ENCODE measurements around the gene ZFYVE28.

ZFYVE28 gene

GRCh38 chr4:2304321-2304876, 114.0 kb downstream of the ZFYVE28 start:
- no peak for DNase-seq (ENCODE audit: low read depth in 1 of 2, low spot score in 1 of 2)

DNA sequence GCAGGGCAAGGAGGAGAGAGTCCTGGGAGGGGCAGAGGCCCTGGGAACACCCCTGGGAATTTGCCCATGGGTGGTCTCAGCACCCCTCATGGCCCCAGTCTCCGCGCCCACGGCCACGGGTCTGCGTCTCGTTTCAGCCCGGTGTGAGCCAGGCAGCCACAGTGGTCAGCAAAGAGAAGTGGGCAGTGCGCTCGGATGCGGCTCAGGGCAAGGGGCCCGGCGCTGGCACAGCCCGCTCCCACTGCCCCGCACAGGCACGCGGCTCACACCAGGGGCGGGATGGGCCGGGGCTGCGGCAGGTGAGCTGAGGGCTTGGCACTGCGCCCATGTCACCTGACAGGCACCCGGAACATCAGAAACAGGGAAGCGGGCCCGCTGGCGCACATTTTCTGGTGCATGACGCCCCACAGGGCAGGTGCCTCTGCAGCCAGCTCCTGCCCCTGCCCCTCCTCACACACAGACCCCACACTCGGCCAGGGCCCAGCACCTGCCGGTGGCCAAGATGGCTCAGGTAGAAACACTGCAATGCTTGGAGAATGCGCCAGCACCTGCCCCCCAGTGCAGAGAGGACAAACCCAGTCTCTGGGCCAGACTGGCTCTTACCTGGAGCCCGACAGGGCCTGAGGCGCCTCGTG, 114.6 kb downstream of the ZFYVE28 start:
- DNase-seq (ENCODE audit: low read depth in 1 of 2, low spot score in 1 of 2) = no peak

- no peak for DNase-seq (ENCODE audit: low read depth in 1 of 2, low spot score in 1 of 2)
Measured at GRCh38 chr4:2303121-2303685, 115.2 kb downstream of the ZFYVE28 start.

DNA sequence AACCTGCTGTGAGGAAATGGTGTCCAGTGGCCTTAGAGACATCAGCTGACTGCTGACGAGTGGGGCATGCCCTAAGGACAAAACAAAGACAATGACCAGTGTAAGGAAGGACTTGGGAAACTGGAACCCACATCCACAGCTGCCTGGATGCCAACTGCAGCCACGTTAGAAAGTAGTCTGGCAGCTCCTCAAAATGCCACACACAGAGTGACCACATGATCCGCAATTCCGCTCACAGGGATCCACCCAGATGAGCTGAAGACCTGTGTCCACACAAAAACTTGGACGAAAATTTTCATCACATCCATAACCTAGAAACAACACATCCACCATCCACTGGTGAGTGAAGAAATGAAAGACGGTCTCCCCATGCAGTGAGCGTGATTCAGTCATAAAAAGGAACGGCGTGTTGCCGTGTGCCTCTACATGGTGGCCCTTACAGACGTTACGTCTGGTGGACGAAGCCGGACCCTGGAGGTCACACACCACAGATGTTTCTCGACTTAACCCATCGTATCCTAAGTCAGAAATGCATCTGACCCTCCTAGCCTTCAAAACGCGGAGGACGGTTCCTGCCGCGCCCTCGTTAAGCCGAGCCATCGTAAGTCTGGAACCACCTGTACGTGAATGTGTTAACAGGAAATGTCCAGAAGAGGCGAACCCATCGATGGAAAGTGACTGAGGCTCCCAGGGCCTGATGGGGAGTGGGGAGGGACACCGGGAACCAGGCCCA, 115.9 kb downstream of the ZFYVE28 start:
- DNase-seq (ENCODE audit: low read depth in 1 of 2, low spot score in 1 of 2) = no peak

DNA sequence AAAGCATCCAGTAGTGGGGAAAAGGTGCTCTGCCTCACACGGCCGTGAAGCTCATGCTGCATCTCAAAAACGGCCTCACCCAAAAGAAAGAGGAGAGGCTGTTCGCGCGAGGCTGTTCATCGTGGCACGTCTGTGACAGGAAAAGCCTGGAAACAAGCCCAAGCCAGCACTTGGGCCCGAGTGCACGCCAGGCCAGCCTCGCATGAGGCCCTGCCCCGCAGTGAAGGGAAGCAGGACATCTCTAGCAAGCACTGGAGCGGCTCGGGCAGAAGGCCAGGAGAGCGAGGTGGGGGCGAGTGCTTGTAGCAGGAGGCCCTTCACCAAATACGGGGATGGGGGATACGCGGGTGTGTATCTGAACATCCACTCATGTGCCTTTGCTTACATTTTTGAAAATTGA, 116.6 kb downstream of the ZFYVE28 start:
- no peak for DNase-seq (ENCODE audit: low read depth in 1 of 2, low spot score in 1 of 2)

DNA sequence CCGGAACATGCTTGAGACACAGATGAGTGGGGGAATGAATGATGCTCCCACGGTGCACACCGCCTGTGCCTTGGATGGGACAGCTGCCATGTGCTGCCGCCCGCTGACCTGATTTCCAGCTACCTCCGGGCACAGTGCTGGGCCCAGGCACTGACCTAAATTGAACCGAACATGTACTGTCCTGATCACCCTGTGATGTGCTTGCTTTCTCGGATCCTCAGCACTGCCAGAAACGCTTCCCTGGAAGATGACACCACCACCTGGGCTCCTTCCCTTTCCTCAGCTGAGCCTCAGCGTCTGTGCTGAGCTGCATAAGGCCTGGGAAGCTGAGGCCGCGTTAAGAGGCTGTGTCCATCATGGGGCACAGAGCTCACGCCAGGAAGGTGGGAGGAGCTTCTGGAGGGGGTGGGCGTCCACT, 117.2 kb downstream of the ZFYVE28 start:
- DNase-seq (ENCODE audit: low read depth in 1 of 2, low spot score in 1 of 2) = no peak

DNA sequence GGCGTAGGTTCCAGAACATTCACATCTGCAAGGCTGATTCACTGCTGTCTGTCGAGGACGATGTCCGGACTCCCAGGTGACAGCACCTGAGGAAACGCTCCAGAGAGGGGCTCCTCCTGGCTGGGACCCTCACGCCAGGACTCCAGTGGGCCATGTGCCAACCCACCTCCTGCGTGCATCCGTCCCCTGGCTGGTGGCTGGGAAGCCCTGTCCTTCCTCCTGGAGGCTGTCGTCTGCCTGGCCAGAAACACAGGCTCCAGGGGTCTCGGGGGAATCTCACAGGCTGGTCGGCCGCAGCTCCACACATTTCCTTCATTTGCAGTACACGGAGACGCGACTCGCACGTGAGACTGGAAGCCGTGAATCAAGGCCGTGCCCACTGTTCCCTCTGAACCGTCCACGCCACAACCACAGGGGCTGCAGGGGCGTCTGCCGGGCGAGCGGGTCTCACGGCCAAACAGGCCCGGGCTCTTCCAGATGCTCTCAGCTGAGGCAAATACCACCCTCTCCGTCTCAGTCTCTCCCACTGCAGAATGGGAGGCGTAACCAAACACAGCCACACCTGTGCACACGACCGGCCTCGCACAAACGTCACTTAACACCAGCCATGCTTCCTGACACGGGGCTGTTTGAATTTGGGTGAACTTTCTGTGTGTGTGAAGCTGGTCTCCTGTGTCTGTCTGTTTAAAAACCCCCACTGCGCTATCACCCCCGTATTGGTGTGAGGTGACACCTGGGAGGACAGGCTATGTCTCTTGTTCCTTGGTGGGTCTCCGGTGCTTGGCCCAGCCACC, 117.8 kb downstream of the ZFYVE28 start:
- DNase-seq (ENCODE audit: low read depth in 1 of 2, low spot score in 1 of 2) = no peak

DNA sequence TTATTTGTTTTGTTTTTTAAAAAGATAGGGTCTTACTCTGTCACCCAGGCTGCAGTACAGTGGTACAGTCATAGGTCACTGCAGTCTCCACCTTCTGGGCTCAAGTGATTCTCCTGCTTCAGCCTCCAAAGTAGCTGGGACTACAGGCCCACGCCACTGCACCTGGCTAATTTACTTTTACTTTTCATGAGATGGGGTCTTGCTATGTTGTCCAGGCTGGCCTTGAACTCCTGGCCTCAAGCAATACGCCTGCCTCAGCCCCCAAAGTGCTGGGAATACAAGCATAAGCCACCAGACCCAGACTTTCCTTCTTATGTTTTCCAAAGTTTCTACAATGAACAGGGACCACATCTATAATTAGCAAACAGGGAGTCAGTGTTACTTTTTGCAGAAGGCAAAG, 118.7 kb downstream of the ZFYVE28 start:
- DNase-seq (ENCODE audit: low read depth in 1 of 2, low spot score in 1 of 2) = no peak

GRCh38 chr4:2298532-2298991, 119.9 kb downstream of the ZFYVE28 start:
- no peak for DNase-seq (ENCODE audit: low read depth in 1 of 2, low spot score in 1 of 2)

GRCh38 chr4:2297606-2298531, 120.6 kb downstream of the ZFYVE28 start:
- no peak for DNase-seq (ENCODE audit: low read depth in 1 of 2, low spot score in 1 of 2)

- DNase-seq (ENCODE audit: low read depth in 1 of 2, low spot score in 1 of 2) = no peak
Measured at GRCh38 chr4:2296631-2297601, 121.5 kb downstream of the ZFYVE28 start.

DNA sequence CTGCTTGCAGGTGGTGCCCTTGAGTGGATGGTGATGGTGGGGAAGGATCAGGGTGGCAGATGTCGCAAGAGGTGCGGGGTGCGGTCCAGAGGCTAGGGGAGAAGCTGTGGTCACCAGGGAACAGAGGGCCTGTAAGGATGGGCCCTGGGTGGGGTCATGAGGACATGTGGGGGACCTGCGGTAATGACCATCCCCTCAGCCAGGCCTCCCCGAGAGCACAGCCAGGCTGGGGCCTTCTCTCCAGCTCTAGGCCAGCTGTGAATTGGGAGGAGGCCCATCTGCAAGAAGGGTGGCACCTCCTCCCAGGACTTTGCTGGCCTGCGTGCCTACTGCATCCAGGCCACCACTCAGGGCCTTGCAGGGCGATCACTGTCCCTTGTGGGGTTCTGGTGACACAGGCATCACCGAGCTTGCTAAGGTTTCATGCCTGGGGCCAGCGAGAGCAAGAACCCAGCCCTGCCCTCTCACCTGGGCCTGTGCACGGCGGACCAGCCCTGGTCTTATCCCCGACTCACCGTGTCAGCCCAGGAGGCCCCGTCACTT, 122.5 kb downstream of the ZFYVE28 start:
- no peak for DNase-seq (ENCODE audit: low read depth in 1 of 2, low spot score in 1 of 2)

- DNase-seq (ENCODE audit: low read depth in 1 of 2, low spot score in 1 of 2) = no peak
Measured at GRCh38 chr4:2295500-2295899, 122.9 kb downstream of the ZFYVE28 start.

DNA sequence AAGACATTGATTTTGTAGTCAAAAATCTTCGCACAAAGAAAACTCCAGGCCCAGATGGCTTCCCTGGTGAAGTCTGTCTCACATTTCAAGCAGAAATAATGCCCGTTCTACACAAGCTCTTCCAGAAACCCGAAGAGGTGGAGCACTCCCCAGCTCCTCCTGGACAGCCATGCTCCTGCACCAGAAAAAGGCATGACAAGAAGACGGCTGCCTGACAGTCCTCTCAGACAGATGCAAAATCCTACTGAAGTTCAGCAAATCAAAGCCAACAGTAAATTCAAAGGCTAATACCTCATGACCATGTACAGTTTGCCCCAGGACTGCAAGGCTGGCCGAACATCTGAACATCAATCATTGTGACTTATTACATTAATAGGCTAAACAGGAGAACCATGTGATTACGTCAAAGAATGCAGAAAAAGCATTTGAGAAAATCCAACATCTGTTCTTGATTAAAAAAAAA, 125.8 kb downstream of the ZFYVE28 start:
- no peak for DNase-seq (ENCODE audit: low read depth in 1 of 2, low spot score in 1 of 2)

DNA sequence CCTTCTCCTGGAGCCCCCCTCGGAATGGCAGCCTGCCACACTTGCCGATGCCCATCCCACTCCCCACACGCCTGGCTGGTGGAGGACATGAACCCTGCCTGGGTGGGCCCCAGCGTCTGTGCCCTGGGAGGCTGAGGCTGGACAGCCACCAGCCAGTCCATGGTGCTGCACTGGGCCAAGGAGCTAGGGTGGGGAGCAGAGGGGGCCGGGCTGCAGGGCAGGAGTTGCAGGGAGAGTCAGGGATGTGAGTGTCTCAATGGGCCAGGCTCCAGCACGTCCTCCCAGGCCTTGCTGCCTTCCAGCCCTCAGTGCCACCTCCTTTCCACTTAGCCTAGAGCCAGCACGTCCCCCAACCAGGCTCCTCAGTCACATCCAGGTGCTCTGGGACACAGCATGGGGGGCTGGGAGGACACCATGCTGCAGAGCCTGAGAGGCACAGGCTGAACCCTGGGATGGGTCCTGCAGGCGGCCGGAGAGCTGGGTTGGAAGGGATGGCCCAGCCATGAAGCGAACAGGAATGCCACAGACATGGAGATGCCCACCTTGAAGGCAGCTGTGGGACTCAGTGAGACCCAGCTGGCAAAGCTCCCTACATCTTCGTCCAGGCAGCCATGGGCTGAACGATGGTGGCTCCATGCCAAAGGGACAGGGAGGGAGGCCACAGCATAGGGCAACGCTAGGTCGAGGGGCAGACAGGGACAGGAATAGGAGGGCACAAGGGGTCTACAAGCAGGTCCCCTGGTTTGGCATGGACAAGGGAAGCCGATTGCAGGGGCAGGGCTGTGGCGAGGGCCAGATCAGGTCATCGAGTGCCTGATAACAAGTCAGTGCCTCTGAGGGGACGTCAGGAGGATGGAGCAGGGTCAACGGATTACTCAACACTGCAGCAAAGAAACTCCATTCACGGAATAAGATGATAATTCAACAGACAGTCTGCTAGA, 126.5 kb downstream of the ZFYVE28 start:
- DNase-seq (ENCODE audit: low read depth in 1 of 2, low spot score in 1 of 2) = no peak

- DNase-seq (ENCODE audit: low read depth in 1 of 2, low spot score in 1 of 2) = peak in 1 of 2 donors; percentile 56
Measured at GRCh38 chr4:2290974-2291704, 127.3 kb downstream of the ZFYVE28 start.

- no peak for DNase-seq (ENCODE audit: low read depth in 1 of 2, low spot score in 1 of 2)
Measured at GRCh38 chr4:2290488-2290887, 128.0 kb downstream of the ZFYVE28 start.

Data from stimulated activated CD4-positive, alpha-beta T cell treated with anti-CD3 and anti-CD28 coated beads, Interleukin-15, amount 100 ng/mL, for 1 hour (primary cell).